Measurements from ENCODE around the gene NKX1-2. TPM values are rescaled to one million over a fixed set of nuclear protein-coding genes. Genes with fewer than 3 reads are reported as not detected.

Gene NKX1-2
- total RNA-seq, 1 experiment from 2014 or later: 3.4 TPM

DNA sequence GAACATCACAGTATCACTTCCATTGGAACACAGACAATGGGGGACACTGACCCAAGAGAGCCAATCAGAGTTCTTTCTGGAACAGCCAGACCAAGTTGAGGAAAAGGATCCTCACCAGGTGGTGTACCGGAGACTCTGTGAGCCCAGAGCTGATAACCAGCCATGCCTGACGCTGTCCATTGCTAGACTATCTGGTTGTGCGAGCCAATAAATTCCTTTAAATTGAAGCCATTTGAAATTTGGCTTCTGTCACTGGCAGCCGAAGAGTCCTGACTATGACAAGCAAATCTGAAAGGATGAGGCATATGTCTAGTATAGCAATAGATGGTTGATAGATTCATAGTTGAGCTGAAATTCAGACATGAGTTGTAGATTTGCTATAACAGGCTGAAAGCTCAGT lies 8.6 kb upstream of the NKX1-2 start:
- no peak for ATAC-seq
- Histone ChIP-seq H3K27me3 (ENCODE audit: insufficient read depth, low read length) (no peaks in the 10 kb centered on the region; the same call in 1 of the 2 replicates), H2AFZ (ENCODE audit: low read depth, low read length, poor library complexity, severe bottlenecking) (no peak overlapping the region), H3K4me2 (ENCODE audit: low read length) (no peak overlapping the region), H3K79me2 (ENCODE audit: insufficient read depth, low read length) (no peaks in the 10 kb centered on the region), H3K9me3 (ENCODE audit: control insufficient read depth in 1 of 2, insufficient read depth in 1 of 2, low read depth in 1 of 2, low read length in 2 of 2) (no peaks in the 10 kb centered on the region), H3K4me1 (ENCODE audit: control insufficient read depth in 1 of 2, insufficient read depth in 2 of 2, low read length in 2 of 2) (peaks cover 6 to 32% of the 10 kb centered on the region in 2 experiments; a peak in 3 of 4 replicates), H3K4me3 (replicated peaks in 1 of 2; ENCODE audit: low read depth in 1 of 2, low read length in 2 of 2) (no peak overlapping the region), H3K9ac (ENCODE audit: low read length) (no peak overlapping the region), H3K9me2 (ENCODE audit: insufficient read depth) (no peaks in the 10 kb centered on the region), H3K36me3 (ENCODE audit: control insufficient read depth in 1 of 2, insufficient read depth in 2 of 2, low read length in 2 of 2) (no peaks in the 10 kb centered on the region), H4K20me1 (ENCODE audit: insufficient read depth) (no peaks in the 10 kb centered on the region), H3K27ac (ENCODE audit: low read depth, low read length) (no peak overlapping the region)
- no TSS peak for BruUV-seq (replicated peaks)
- ChIA-PET POLR2A (no interaction called here), RAD21 (ENCODE audit: low non-redundant PET in 1 of 2, low total read pairs in 2 of 2, uncharacterized antibody in 2 of 2, unreplicated experiment in 2 of 2) (no interaction called here), CTCF (no interaction called here)
- intact Hi-C loops (cut with micrococcal nuclease): no loop called here
- TF ChIP-seq, protein P1, sequence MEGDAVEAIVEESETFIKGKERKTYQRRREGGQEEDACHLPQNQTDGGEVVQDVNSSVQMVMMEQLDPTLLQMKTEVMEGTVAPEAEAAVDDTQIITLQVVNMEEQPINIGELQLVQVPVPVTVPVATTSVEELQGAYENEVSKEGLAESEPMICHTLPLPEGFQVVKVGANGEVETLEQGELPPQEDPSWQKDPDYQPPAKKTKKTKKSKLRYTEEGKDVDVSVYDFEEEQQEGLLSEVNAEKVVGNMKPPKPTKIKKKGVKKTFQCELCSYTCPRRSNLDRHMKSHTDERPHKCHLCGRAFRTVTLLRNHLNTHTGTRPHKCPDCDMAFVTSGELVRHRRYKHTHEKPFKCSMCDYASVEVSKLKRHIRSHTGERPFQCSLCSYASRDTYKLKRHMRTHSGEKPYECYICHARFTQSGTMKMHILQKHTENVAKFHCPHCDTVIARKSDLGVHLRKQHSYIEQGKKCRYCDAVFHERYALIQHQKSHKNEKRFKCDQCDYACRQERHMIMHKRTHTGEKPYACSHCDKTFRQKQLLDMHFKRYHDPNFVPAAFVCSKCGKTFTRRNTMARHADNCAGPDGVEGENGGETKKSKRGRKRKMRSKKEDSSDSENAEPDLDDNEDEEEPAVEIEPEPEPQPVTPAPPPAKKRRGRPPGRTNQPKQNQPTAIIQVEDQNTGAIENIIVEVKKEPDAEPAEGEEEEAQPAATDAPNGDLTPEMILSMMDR (IDR thresholded peaks at IDR 0.05 in 2 of 3, conservative IDR thresholded peaks at IDR 0.05 in 1 of 3; ENCODE audit: borderline replicate concordance in 1 of 3, insufficient read depth in 1 of 3, low read depth in 2 of 3, low read length in 2 of 3): no peak
- TF ChIP-seq CEBPB (IDR thresholded peaks at IDR 0.05; ENCODE audit: low read depth) (no peak), EGR1 (IDR thresholded peaks at IDR 0.05; ENCODE audit: low read depth) (no peak), SRF (IDR thresholded peaks at IDR 0.05; ENCODE audit: low read depth) (no peak), SP1 (IDR thresholded peaks at IDR 0.05; ENCODE audit: low read depth) (no peak), EZH2phosphoT487 (IDR thresholded peaks at IDR 0.05; ENCODE audit: borderline replicate concordance) (no peak), POLR2AphosphoS5 (IDR thresholded peaks at IDR 0.05; ENCODE audit: low read depth, low read length) (no peak), YY1 (IDR thresholded peaks at IDR 0.05; ENCODE audit: extremely low read depth, insufficient replicate concordance, low read depth, low read length) (no peak)
- TF ChIP-seq, protein P2, sequence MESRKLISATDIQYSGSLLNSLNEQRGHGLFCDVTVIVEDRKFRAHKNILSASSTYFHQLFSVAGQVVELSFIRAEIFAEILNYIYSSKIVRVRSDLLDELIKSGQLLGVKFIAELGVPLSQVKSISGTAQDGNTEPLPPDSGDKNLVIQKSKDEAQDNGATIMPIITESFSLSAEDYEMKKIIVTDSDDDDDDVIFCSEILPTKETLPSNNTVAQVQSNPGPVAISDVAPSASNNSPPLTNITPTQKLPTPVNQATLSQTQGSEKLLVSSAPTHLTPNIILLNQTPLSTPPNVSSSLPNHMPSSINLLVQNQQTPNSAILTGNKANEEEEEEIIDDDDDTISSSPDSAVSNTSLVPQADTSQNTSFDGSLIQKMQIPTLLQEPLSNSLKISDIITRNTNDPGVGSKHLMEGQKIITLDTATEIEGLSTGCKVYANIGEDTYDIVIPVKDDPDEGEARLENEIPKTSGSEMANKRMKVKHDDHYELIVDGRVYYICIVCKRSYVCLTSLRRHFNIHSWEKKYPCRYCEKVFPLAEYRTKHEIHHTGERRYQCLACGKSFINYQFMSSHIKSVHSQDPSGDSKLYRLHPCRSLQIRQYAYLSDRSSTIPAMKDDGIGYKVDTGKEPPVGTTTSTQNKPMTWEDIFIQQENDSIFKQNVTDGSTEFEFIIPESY (IDR thresholded peaks at IDR 0.05; ENCODE audit: extremely low read depth, insufficient replicate concordance, low read length): no peak
- TF ChIP-seq, protein P3, sequence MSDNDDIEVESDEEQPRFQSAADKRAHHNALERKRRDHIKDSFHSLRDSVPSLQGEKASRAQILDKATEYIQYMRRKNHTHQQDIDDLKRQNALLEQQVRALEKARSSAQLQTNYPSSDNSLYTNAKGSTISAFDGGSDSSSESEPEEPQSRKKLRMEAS (IDR thresholded peaks at IDR 0.05): no peak
- DNase-seq (ENCODE audit: low read depth, low spot score): no peak
